OCI-LY7 (cell line): ENCODE data around the gene SMIM24.

Experiments used
- EZH2phosphoT487 ChIP-seq: fragments of 200-600 bp; sonication (generic); IDR thresholded peaks from 2 replicates; pipeline ENCODE4 v1.6.1; 2018; ENCODE audit warnings: low read depth, borderline replicate concordance, mild to moderate bottlenecking, mixed run types, antibody characterized with exemption, low read length, moderate library complexity, mixed read lengths
- TF ChIP-seq, protein P1 (sequence below): fragments of 200-600 bp; sonication (generic); conservative IDR thresholded peaks from 2 replicates; pipeline ENCODE4 v1.5.1; 2014; ENCODE audit warnings: mild to moderate bottlenecking, antibody characterized with exemption, low read length, moderate library complexity, mixed read lengths

- TF ChIP-seq, protein P1, sequence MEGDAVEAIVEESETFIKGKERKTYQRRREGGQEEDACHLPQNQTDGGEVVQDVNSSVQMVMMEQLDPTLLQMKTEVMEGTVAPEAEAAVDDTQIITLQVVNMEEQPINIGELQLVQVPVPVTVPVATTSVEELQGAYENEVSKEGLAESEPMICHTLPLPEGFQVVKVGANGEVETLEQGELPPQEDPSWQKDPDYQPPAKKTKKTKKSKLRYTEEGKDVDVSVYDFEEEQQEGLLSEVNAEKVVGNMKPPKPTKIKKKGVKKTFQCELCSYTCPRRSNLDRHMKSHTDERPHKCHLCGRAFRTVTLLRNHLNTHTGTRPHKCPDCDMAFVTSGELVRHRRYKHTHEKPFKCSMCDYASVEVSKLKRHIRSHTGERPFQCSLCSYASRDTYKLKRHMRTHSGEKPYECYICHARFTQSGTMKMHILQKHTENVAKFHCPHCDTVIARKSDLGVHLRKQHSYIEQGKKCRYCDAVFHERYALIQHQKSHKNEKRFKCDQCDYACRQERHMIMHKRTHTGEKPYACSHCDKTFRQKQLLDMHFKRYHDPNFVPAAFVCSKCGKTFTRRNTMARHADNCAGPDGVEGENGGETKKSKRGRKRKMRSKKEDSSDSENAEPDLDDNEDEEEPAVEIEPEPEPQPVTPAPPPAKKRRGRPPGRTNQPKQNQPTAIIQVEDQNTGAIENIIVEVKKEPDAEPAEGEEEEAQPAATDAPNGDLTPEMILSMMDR: no peak
- no peak for TF ChIP-seq EZH2phosphoT487
Measured at GRCh38 chr19:3505598-3506383, 25.5 kb upstream of the SMIM24 start, which contains the start of gene FZR1.
